Esophagus squamous epithelium (tissue), 4 donors: ENCODE measurements around the gene OTOS.

Experiments used
- CTCF ChIP-seq, 6 experiments: fragments of 450-650 bp in 4 of 6; fragments of 200-600 bp in 2 of 6; sonication (generic) in 2 of 6; IDR thresholded peaks; one replicate each; pipeline ENCODE4 v1.5.1; 2016 to 2019; ENCODE audit warnings: antibody characterized with exemption in 6 of 6, mild to moderate bottlenecking in 4 of 6, moderate library complexity in 4 of 6
- POLR2A ChIP-seq, 4 donors: fragments of 450-650 bp; IDR thresholded peaks; one replicate each; pipeline ENCODE4 v1.6.1; 2017; ENCODE audit warnings: antibody characterized with exemption in 4 of 4, mild to moderate bottlenecking in 4 of 4, moderate library complexity in 3 of 4

GRCh38 chr2:240184656-240185055 lies 44.2 kb upstream of the OTOS start:
- TF ChIP-seq POLR2A (IDR thresholded peaks at IDR 0.05): no peak
- no peak for TF ChIP-seq CTCF (IDR thresholded peaks at IDR 0.05)
